ENCODE measurements around the gene DIP2A.

DIP2A gene, protein sequence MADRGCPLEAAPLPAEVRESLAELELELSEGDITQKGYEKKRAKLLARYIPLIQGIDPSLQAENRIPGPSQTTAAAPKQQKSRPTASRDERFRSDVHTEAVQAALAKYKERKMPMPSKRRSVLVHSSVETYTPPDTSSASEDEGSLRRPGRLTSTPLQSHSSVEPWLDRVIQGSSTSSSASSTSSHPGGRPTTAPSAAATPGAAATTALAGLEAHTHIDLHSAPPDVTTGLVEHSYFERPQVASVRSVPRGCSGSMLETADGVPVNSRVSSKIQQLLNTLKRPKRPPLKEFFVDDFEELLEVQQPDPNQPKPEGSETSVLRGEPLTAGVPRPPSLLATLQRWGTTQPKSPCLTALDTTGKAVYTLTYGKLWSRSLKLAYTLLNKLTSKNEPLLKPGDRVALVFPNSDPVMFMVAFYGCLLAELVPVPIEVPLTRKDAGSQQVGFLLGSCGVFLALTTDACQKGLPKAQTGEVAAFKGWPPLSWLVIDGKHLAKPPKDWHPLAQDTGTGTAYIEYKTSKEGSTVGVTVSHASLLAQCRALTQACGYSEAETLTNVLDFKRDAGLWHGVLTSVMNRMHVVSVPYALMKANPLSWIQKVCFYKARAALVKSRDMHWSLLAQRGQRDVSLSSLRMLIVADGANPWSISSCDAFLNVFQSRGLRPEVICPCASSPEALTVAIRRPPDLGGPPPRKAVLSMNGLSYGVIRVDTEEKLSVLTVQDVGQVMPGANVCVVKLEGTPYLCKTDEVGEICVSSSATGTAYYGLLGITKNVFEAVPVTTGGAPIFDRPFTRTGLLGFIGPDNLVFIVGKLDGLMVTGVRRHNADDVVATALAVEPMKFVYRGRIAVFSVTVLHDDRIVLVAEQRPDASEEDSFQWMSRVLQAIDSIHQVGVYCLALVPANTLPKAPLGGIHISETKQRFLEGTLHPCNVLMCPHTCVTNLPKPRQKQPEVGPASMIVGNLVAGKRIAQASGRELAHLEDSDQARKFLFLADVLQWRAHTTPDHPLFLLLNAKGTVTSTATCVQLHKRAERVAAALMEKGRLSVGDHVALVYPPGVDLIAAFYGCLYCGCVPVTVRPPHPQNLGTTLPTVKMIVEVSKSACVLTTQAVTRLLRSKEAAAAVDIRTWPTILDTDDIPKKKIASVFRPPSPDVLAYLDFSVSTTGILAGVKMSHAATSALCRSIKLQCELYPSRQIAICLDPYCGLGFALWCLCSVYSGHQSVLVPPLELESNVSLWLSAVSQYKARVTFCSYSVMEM (N-terminal part only)

GRCh38 chr21:46458315-46459023 lies at the start of gene DIP2A:
TSS of gene DIP2A (plus strand) at chr21:46458891. CDS start at chr21:46459132, 241 bp downstream.
- DNase-seq: peak; percentile 98

DNA sequence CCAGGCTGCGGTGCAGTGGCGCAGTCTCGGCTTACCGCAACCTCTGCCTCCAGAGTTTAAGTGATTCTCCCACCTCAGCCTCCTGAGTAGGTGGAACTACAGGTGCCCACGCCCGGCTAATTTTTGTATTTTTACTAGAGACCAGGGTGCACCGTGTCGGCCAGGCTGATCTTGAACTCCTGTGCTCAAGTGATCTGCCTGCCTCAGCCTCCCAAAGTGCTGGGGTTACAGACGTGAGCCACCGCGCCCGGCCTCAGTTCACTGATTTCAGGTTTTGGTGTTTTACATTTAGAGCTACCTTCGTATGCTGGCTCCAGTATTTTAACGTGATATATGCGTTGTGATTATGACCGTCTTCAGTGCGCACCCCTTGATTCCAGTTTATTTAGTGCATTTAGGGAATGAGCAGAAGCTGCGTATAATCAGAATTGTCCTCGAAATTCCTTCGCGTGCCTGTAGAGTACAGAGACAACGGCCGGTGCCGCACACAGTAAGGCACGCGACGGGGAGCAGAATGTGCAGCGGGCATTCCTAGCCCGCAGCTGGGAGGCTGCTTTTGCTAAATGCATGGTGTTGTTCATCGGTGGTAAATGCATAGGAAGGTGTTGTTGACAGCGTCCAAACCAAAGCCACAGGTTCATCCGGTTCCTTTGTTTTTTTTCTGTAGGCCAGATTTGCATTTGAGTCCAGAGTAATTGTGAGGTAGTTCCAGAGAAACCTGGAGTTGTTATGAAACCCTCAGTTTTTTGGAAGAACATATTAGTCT lies 48.9 kb upstream of the DIP2A start:
- DNase-seq: no peak

GRCh38 chr21:46410516-46410915 lies 48.2 kb upstream of the DIP2A start:
- no peak for DNase-seq

DNA sequence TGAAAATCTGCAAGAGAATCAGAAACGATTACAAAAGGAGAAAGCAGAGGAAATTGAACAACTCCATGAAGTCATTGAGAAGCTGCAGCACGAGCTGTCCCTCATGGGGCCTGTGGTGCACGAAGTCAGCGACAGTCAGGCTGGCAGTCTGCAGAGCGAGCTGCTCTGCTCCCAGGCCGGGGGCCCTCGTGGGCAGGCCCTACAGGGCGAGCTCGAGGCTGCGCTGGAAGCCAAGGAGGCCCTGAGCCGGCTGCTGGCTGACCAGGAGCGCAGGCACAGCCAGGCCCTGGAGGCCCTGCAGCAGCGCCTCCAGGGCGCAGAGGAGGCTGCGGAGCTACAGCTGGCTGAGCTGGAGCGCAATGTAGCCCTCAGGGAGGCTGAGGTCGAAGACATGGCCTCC lies 47.5 kb upstream of the DIP2A start:
- DNase-seq: no peak

GRCh38 chr21:46411691-46412090 lies 47.0 kb upstream of the DIP2A start:
- DNase-seq: no peak

- no peak for DNase-seq
Observed at GRCh38 chr21:46412521-46413364, 45.9 kb upstream of the DIP2A start.

- DNase-seq: no peak
Observed at GRCh38 chr21:46413365-46413696, 45.4 kb upstream of the DIP2A start.

DNA sequence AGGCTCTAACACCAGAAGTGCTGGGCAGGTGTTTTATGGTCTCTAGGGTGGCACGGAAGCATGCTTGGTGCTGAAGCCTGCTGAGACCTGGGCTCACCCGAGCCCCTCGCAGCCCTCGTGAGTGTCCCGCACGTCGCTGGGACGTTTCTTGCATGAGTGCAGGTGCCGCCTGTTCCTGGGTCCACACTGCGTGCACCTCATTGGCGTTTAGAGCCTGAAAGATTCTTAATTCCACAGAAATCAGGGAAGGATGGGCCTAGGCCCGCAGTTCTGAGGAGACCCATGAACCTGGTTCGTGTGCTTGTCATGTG lies 43.8 kb upstream of the DIP2A start:
- no peak for DNase-seq

GRCh38 chr21:46416551-46416950 lies 42.1 kb upstream of the DIP2A start:
- DNase-seq: no peak

GRCh38 chr21:46418265-46418946 lies 40.3 kb upstream of the DIP2A start:
- DNase-seq: no peak

- DNase-seq: no peak
Observed at GRCh38 chr21:46420241-46421190, 38.2 kb upstream of the DIP2A start.

- no peak for DNase-seq
Observed at GRCh38 chr21:46421191-46421750, 37.4 kb upstream of the DIP2A start.

- no peak for DNase-seq
Observed at GRCh38 chr21:46421756-46422555, 36.7 kb upstream of the DIP2A start.

- DNase-seq: no peak
Observed at GRCh38 chr21:46422636-46423241, 36.0 kb upstream of the DIP2A start.

DNA sequence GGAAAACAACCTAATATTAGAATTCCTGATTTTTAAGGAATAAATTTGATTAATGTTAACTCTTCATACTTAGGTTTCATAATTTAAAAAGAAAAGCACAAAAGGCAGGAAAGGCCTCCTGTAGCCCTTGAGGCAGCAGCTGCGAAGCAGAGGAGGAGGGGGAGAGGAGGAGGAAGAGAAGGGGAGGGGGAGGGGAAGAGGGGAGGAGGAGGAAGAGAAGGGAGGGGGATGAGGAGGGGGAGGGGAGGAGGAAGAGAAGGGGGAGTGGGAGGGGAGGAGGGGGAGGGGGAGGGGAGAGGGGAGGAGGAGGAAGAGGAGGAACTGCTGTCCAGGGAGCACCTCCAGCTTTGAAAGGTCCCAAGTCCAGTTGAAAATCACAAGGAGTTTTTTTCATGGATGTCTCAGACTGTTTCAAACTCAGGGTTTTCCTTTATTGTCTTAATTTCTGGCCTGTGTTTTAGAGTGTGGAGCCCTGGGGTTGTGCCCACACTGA lies 35.1 kb upstream of the DIP2A start:
- DNase-seq: no peak

- no peak for DNase-seq
Observed at GRCh38 chr21:46424039-46424591, 34.6 kb upstream of the DIP2A start.

- no peak for DNase-seq
Observed at GRCh38 chr21:46424621-46425020, 34.1 kb upstream of the DIP2A start.
